NT2/D1 (cell line): ENCODE results near the gene PBLD.

Source experiments
- SUZ12 ChIP-seq: IDR thresholded peaks from 2 replicates; pipeline ENCODE4 v1.6.1; 2011; ENCODE audit not compliant: insufficient read length, insufficient read depth; ENCODE audit errors: extremely low read depth
- YY1 ChIP-seq: IDR thresholded peaks from 2 replicates; pipeline ENCODE4 v1.6.1; 2011; ENCODE audit not compliant: insufficient read length, insufficient read depth
- ZNF274 ChIP-seq: IDR thresholded peaks from 2 replicates; pipeline ENCODE4 v1.6.1; 2011; ENCODE audit warnings: mild to moderate bottlenecking, low read depth, low read length

GRCh38 chr10:68359189-68359588 is 26.5 kb upstream of the PBLD start:
- TF ChIP-seq SUZ12 (no peak), ZNF274 (no peak), YY1 (no peak)
